GM21528 (cell line): ENCODE data around the gene PUSL1.

Experiments
- ATAC-seq: cut with Tn5 transposase; IDR thresholded peaks from one replicate; pipeline ENCODE4 v1.9.1; 2021; ENCODE audit warnings: mild to moderate bottlenecking, moderate library complexity; ENCODE audit not compliant: unreplicated experiment, low FRiP score

PUSL1 gene

DNA sequence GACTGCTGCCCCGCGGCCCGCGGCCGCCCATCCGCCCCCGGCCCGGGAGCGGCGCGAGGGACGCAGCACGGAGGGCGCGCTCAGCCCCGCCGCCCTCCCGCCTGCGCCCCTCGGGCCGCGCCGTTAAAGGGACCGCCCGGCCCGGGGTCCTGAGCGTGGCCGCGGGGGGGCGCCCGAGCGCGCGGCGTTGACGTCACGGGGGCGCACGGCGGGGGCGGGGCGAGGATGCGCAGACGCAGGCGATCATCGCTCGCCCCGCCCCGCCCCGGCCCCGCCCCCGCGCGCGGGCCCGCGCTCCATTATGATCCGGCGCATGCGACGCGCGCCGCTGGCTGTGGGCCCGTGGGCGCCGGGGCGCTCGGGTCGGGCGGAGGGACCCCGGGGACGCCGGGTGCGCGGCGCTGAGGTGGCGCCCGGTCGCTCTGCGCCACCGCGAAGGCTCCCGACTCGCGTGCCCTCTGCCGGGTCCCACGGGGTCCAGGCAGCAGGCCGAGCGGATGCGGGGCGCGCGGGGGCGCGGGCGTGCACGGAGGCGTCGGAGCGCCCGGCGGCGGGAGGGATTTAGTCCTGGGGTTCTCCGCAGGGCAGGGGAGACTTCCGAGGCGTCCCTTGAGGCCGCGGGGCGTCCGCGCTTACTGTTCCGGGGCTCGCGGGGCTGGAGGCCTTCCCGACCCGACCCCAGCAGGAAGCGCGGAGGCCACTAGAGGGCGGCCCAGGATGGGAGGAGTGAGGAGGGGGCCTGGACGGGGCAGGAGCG is 41.0 kb downstream of the PUSL1 start, which contains the start of gene DVL1:
Gene DVL1 (minus strand): TSS at position 163 of the 757 bp plus-strand sequence. CDS start 353 bp downstream, outside the sequence.
- peak; percentile 57 for ATAC-seq

DNA sequence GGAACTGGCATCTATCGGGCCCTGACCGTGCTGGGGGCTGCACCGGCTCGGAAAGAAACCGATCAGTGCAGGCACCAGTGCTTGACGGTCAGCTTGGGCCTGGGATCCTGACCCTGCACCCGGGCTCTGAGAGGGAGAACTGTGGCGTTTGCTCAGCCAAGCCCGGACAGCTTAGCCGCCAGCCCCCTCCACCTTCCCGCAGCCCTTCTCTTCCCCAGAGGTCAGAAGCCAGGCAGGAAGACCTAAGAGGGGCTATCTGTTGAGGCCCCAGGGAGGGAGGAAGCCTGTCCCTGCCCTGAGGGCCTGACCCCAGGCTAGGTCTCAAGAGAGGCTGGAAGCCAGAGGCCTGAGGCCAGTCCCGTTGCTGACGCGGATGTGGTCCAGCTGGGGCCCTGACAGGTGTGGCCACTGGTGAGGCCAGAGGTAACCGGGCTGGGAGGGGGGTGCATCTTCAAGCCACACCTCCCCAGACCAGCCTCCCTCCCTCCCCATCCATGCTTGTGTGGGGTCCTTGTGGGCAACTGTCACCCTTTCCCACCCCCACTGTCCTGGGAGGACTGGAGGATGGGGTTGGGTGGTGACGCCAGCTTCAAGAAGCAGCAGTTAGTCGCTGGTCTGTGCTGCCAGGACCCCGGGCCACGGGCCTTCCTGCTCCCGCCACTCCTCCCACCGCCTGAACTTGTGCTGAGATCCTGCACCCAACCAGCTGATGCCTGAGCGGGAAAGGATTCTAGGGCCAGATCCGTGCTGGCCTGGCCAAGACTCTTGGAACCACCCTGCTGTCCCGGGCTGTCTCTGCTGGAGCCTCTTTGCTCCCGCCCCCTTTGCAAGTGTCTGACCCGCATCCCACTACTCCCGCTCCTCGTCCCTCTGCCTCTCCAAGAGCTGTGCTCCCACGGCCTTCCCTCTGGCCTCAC is 43.4 kb downstream of the PUSL1 start:
- no peak for ATAC-seq

DNA sequence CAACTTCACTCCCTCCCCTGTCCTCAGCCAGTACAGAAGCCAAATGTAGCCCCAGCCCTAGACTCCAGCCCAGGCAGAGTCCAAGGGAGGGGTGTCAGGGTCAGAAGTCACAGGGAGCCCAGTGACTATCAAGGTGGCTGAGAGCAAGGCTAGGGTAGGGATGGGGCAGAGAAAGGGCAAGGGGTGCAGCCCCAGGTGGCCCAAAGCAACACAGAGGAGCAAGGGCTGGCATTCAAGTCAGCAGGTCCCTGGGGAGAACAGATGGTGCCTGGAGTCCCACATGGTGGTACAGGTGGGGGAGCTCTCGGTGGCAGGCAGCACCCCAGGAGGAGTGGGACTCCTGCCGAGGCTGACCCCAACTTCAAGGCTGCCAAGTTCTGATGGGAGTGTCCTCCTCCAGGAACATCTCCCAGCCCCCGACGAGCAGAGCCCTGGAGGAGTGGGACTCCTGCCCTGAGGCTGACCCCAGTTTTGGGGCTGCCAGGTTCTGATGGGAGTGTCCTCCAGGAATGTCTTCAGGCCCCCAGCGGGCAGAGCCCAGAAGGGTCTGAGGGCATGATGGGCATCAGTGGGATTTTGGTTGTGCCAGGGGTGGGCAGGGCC is 44.5 kb downstream of the PUSL1 start:
- ATAC-seq: no peak

DNA sequence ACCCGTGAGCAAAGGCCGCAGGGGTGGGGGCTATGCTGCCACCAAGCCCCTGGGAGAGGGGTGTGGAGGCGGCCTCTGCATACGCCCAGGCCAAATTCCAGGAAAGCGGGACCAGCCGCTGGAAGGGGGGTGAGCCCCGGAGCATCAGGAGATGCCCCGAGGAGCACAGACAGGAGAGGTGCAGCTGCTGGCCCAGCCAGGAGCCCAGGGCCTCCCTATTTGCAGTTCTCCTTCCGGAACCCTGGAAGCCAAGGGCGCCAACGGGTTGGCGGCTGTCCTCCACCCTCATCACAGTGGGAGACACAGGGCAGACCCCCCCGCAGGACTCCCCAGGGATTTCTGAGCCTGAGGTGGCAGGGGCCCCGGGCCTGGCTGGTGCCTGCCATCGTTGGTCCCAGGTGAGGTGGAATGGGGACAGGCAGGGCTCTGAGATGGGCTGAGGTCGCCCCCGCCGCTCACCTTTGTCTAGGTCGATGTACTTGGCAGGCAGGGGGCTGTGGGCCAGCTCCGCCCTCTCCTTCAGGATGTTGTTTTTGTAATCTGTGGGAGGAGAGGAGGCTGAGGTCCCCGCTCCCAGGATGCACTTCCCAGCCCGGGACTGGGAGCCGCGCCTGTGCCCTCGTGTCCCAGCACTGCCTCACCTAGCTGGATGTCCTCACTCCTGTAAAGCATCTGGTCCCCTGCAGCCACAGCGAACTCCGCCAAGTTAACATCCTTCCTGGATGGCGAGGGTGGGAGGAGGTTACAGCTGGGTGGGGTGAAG is 45.2 kb downstream of the PUSL1 start:
- ATAC-seq: no peak

DNA sequence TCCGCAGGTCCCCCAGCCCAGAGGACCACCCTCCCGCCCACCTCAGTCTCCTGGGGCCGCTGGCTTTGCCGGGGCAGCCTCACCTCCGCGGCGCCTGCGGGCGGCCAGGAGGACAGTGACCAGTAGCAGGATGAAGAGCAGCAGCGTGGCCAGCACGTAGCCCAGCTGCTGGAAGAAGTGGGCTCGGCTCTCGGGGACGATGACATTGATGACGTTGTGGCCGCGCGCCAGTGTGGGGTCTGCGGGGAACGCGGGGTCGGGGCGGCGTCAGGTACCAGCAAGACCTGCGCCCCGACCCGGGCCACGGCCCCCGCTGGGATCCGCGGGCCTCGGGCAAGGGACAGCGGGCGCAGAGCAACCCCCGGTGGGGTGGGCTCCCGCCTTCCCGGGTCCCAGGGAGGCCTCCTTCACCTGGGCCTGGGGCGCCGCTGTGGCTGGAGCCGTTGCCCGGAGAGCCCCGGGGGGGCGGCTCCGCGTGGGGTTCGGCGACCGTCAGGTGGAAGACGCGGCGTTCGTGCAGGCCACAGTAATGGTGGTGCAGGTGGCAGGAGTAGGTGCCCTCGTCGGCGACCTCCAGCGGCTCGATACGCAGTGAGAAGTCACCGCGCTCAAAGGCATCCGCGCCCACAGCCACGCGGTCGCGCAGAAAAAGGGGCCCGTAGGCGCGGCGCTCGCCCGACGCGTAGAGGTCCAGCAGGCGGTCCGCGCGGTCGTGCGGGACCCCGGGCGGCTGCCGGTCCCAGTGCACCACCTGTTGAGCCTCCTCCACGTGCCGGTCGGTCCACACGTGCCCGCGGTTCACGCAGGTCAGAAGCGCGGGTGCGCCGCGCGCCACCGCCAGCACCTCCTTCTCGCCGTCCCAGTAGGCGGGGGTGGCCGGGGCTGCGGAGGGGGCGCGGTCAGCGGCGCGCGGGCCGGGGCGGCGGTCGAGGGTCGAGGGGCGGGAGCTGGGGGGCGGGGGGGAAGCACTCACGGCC is 46.2 kb downstream of the PUSL1 start:
- no peak for ATAC-seq

DNA sequence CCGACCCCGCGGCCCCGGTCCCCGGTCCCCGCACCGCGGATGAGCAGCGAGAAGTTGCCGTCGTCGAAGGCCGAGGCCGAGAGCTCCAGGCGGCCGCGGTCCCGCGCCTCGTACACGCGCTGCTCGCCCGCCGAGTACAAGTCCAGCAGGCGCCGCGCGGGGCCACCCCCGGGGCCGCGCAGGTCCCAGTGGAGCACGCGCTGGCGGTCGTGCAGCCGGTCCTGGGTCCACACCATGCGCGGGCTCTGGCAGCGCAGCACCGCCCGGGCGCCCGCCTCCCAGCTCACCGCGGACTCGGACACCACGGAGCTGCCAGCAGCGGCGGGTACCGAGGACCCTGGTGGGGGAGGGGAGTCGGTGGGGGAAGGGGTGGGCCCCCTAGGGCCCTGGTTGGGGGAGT is 47.0 kb downstream of the PUSL1 start:
- no peak for ATAC-seq

DNA sequence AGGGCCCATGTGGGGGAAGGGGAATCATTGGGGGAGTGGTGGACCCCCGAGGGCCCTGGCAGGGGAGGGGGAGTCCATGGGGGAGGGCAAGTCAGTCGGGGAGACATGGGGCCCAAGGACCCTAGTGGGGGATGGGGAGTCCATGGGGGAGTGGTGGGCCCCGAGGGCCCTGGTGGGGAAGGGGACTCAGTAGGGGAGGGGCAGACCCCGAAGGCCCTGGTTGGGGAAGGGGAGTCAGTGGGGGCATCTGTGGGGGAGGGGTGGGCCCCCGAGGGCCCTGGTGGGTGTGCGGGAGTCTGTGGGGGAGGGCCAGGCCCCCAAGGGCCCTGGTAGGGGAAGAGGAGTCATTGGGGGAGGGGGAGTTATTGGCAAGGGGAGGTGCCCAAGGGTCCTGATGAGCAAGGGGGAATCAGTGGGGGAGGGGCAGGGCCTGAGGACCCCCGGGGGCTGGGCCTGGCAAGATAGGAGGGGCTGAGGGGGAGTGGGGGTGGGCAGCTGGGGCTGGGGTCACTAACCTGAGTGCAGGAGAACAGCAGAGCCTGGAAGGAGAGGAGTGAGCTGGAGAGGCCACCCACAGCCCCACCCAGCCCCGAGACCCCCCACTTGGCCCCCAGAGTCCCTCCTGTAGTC is 47.9 kb downstream of the PUSL1 start:
- ATAC-seq: no peak

DNA sequence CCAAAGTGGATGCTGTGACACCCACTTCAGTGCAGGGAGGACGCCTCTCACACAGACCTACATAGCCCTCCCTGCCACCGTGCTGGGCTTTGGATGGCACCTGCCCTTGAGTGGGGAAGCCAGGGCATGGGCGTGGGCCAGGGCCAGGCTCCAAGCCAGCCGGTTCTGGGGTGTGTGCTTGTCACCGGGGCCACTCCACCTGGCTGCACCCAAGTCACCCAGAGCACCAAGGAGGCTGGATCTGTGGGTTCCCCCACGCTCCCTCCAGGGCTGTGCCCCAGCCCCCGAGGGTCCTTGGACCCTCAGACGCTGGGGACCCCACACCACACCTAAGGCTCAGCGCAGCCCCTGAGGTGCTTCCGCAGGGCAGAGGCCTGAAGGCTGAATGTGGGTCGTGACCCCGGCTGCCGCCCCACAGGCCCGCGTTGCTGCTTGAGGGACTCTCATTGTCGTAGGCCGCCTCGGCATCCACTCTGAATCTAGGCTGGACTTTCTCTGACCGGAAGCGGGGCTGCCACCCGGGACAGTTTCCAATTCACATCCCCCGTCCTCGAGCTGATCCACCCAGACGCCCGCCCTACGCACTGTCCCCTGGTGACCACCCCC is 48.5 kb downstream of the PUSL1 start:
- no peak for ATAC-seq

DNA sequence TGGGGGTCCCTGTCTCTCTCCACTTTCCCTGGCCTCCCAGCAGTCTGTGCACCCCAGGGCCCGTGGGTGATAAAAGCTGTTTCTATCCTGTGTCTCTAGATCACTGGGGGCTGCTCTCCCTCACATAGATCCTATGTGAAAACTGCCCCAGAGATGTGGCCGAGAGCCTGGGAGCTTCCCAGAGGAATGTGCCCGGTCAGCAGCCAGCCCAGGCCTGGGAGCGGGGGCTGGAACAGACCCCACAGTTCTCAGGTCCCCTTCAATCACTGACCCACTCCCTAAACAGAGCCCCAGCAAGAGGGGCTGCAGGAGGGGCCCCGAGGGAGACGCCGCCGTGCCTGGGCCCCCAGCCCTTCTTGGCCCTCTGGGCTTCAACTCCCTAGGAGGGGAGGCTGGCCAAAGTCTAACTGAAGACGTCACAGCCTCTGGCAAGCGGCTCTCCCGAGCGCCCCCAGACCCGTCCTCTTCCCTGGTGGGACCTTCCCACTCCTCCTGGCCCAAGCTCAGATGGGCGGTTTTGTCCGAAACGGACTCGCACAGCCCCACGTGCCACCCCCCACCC is 49.6 kb downstream of the PUSL1 start:
- ATAC-seq: no peak

DNA sequence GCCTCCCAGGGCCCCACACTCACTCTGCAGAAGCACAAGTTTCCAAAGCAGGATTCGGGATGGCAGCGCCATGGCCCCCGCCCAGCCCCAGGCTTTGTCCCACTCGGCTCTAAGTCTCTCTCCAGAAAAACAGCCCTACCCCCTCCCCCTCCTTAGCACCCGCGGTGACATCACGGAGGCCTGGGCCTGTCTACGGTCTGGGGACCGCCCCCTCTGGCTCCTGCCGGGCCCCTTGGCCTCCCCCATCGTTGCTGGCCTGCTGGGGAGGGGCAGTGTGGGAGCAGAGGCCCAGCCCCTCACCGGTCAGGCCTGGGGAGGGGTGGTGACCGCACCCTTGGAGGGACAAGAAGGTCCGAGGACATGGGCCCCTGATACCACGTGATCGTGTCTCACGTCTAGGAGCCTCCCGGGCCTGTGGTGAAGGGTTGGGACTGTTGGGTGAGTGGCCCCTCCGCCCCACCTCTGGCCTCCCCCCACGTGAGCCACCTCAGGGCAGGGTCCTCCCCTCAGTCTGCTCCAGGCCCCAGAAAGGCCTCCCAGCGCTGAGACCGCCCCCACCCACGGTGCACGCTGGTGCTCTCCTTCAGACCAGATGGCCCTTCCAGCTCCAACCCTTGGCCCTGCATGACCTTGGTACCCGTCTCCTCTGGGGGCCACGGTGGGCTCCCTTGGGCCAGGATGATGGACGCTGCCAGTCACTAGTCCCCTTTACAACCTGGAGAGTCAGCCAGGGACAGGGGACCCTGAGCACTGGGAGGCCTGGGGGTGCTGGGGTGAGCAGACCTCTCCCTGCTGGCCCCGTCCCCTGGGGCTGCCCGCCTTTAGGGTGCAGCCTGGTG is 50.3 kb downstream of the PUSL1 start, which contains the start of gene MXRA8:
Gene MXRA8 (minus strand): TSS at position 123 of the 839 bp plus-strand sequence. CDS start 51 bp downstream, at position 72.
- no peak for ATAC-seq

DNA sequence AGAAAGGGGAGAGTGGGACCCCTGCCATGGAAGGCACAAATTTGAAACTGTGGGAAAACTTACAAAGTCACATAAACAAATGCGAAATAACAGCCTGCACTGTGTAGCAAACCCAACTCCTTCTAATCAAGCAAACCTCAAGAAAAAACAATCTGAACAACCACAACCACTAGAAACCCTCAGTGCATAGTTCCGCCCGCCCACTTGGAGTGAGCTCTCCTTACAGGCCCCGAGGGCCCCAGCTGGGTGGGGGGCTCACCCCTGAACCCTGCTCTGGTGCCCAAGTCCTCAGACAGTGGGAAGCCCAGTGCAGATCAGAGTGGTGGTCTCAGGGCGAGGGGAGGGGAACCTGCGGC is 50.9 kb downstream of the PUSL1 start:
- no peak for ATAC-seq

DNA sequence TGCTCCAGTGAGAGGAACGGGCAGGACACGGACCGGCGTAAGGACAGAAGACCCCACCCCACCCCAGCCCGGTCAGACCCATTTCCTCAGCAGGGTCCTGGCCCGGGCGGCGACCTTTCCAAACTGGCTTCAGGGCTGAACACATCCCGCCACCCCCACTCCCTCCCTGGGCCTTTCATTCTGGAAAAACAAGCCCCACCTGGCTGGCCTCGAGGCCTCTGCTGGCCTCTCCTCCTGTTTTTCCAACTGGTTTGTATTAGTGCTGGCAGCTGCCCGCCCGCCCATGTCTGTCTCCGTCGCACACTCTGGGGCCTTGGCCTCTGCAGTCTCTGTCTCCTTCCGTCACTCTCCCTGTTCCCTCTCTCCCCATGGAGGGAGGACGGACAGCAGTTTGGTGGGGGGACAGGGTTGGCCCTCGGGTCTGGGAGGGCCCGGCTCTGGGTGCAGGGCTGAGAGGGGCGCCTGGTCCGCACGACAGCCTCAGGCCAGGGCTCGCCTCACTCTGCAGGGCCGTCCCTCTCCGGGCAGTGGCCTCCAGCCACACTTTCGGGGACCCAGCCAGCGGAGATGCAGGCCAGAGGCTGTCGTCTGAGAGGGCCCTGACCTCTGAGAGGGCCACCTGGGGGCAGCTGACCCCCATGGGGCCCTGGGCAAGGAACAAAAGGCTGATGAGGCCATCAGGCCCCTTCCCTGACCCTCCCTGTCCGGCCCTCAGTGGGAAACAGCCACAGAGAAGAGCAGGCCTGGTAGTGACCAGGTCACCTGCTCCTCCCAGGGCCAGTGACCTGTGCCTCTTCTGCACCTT is 51.5 kb downstream of the PUSL1 start:
- no peak for ATAC-seq

DNA sequence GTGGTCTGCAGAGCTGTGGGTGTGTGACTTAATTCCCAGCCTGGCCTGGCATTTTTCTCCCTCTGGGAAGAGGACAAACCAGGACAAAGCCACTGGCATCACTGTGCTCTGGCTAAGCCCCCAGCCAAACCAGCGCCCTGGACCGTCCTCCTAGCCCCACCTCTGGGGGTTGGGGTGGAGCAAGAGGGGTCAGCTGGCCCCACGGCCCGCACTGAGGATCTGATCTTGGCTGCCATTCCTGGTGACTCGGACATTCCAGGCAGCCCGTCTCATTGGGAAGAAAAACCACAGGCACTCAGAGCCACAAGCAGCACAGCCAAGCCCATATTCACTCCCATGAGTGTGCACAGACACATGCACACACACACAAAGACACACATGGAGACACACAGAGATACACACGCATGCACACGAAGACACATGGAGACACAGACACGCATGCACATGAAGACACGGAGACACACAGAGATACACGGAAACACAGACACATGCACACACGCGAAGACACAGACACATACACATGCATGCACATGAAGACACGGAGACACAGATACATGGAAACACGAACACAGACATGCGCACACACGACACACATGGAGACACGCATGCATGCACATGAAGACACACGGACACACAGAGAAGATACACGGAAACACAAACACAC is 52.2 kb downstream of the PUSL1 start:
- no peak for ATAC-seq
